Activated CD4-positive, alpha-beta T cell treated with anti-CD3 and anti-CD28 coated beads for 24 hours (primary cell): Measurements from ENCODE around the gene ABHD3.
A peak's percentile ranks its signal among the peaks of the same experiment; 100 is the strongest.
"Not testable (repeated sequence)": the region's sequence is repeated elsewhere in the genome, so short reads cannot be mapped to it uniquely, and the experiment has no call there.

ENCODE experiments used
- DNase-seq, 2 donors: peaks; one replicate each; pipeline ENCODE4 v3.0.0-alpha.2; 2020; ENCODE audit warnings: low read depth in 2 of 2

ABHD3 gene

GRCh38 chr18:21706386-21706865 is 1.9 kb upstream of the ABHD3 start:
- DNase-seq, result no peak

GRCh38 chr18:21703241-21703820 is 1.2 kb downstream of the ABHD3 start:
- no peak for DNase-seq

GRCh38 chr18:21702602-21703001 is 2.0 kb downstream of the ABHD3 start:
- no peak for DNase-seq

- no peak for DNase-seq
These were observed 3.0 kb downstream of the ABHD3 start for GRCh38 chr18:21701621-21702020.

GRCh38 chr18:21700528-21701075 is 4.0 kb downstream of the ABHD3 start:
- no peak for DNase-seq

- no peak for DNase-seq
These were observed 11.3 kb downstream of the ABHD3 start for GRCh38 chr18:21693322-21693721.

- DNase-seq, result no peak
These were observed 14.8 kb downstream of the ABHD3 start for GRCh38 chr18:21689736-21690135.

- DNase-seq, result no peak
These were observed 18.1 kb downstream of the ABHD3 start for GRCh38 chr18:21686282-21687105.

- not testable (repeated sequence) for DNase-seq
These were observed 19.0 kb downstream of the ABHD3 start for GRCh38 chr18:21685556-21685981.

- no peak for DNase-seq
These were observed 19.8 kb downstream of the ABHD3 start for GRCh38 chr18:21684731-21685130.

GRCh38 chr18:21682371-21683051 is 22.1 kb downstream of the ABHD3 start:
- DNase-seq, result peak in 1 of 2 donors; percentile 3

- DNase-seq, result no peak
These were observed 24.4 kb downstream of the ABHD3 start for GRCh38 chr18:21680161-21680560.

- no peak for DNase-seq
These were observed 25.7 kb downstream of the ABHD3 start for GRCh38 chr18:21678859-21679258.

- DNase-seq, result not testable (repeated sequence)
These were observed 29.2 kb downstream of the ABHD3 start for GRCh38 chr18:21675354-21675753.

GRCh38 chr18:21672521-21673267 is 31.9 kb downstream of the ABHD3 start:
- no peak for DNase-seq

- DNase-seq, result no peak
These were observed 34.8 kb downstream of the ABHD3 start for GRCh38 chr18:21669736-21670285.

- no peak for DNase-seq
These were observed 40.5 kb downstream of the ABHD3 start for GRCh38 chr18:21664069-21664468.

- no peak for DNase-seq
These were observed 41.0 kb downstream of the ABHD3 start for GRCh38 chr18:21663578-21663977.

- DNase-seq, result no peak
These were observed 42.0 kb downstream of the ABHD3 start for GRCh38 chr18:21662581-21662980.

- no peak for DNase-seq
These were observed 44.5 kb downstream of the ABHD3 start for GRCh38 chr18:21660078-21660477.

GRCh38 chr18:21656402-21656801 is 48.2 kb downstream of the ABHD3 start:
- DNase-seq, result no peak
